MCF 10A (cell line): ENCODE results near the gene KIF3A. TPM values are rescaled to one million over a fixed set of nuclear protein-coding genes. Genes with fewer than 3 reads are reported as not detected.

Source experiments
- BruUV-seq: library from RNA; stranded (reverse); fragments of 400-500 nt; replicated peaks from 2 replicates; lab custom pipeline; 2021; lab: Mats Ljungman, UMichigan
- CTCF ChIA-PET: fragments of 300-600 bp; sonication (Branson Sonifier 250); formaldehyde crosslinking; extraction: SDS; loops from one replicate; lab custom pipeline; 2021; ENCODE audit warnings: antibody characterized with exemption, inconsistent platforms; lab: Yijun Ruan, JAX
- POLR2A ChIA-PET: fragments of 300-600, 350-650 bp; sonication (Branson Sonifier 250); formaldehyde crosslinking; extraction: SDS; loops from one replicate; lab custom pipeline; 2020; ENCODE audit warnings: antibody characterized with exemption, inconsistent platforms; lab: Yijun Ruan, JAX
- DNase-seq: peaks from one replicate; pipeline ENCODE4 v3.0.0-alpha.2; 2018; ENCODE audit not compliant: unreplicated experiment
- H3K27ac Mint-ChIP-seq: one replicate; pipeline ENCODE4 v1.8.0; 2022; ENCODE audit warnings: mild to moderate bottlenecking, low read depth, mixed read lengths; ENCODE audit not compliant: unreplicated experiment
- H3K27me3 Mint-ChIP-seq: one replicate; pipeline ENCODE4 v1.8.0; 2022; ENCODE audit warnings: mixed read lengths; ENCODE audit not compliant: insufficient read depth, unreplicated experiment
- H3K36me3 Mint-ChIP-seq: one replicate; pipeline ENCODE4 v1.8.0; 2022; ENCODE audit warnings: mild to moderate bottlenecking, moderate library complexity, mixed read lengths; ENCODE audit not compliant: insufficient read depth, unreplicated experiment
- H3K4me1 Mint-ChIP-seq: one replicate; pipeline ENCODE4 v1.8.0; 2022; ENCODE audit warnings: mixed read lengths; ENCODE audit not compliant: insufficient read depth, unreplicated experiment
- H3K4me3 Mint-ChIP-seq: one replicate; pipeline ENCODE4 v1.8.0; 2022; ENCODE audit warnings: mild to moderate bottlenecking, moderate library complexity, mixed read lengths; ENCODE audit not compliant: unreplicated experiment
- H3K9me3 Mint-ChIP-seq: one replicate; pipeline ENCODE4 v1.8.0; 2022; ENCODE audit warnings: mixed read lengths; ENCODE audit not compliant: unreplicated experiment
- intact Hi-C: fragments of 100-400 bp; cut with micrococcal nuclease; formaldehyde crosslinking; loops from 2 replicates; pipeline ENCODE4 v1.14.1; 2022
- total RNA-seq: library from RNA; stranded (reverse); gene quantifications from 2 replicates; pipeline ENCODE4 v1.2.3, GENCODE V29; 2022
- TF ChIP-seq, protein P1 (sequence below): fragments of 200-600 bp; IDR thresholded peaks from one replicate; pipeline ENCODE4 v1.8.0; 2022; ENCODE audit warnings: antibody characterized with exemption, mild to moderate bottlenecking; ENCODE audit not compliant: unreplicated experiment

Gene KIF3A
- total RNA-seq, 1 experiment from 2014 or later, result 23.9 TPM

DNA sequence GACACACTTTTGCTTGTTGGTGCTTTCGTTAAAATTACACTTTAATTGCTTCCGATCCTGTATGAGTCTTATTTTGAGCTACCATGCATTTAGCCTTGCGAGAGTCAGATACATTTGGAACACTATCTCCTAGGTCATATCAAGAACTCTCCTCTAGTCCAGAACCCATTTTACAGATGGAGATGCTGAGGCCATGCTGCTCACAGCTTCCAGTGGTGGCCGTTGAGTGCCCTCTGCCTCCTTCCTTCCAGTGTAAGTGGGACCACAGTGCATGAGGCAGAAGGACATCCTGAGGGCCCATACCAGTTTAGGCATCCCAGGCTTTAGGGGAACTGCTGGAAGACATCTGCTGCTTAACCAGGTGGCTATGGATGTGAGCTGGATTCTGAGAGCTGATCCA lies 16.8 kb upstream of the KIF3A start:
- no peaks in the 10 kb centered on the region for H3K4me1 Mint-ChIP-seq
- CTCF ChIA-PET, result interaction anchor here (0.6 to 4.4 kb wide), 7 partner anchors 15 to 671 kb away, joined by 3 to 34 read pairs (median 4); no protein-coding TSS in a partner anchor
- H3K27ac Mint-ChIP-seq, result no peak overlapping the region
- H3K4me3 Mint-ChIP-seq, result no peak overlapping the region
- H3K9me3 Mint-ChIP-seq, result no peaks in the 10 kb centered on the region
- TF ChIP-seq, protein P1, sequence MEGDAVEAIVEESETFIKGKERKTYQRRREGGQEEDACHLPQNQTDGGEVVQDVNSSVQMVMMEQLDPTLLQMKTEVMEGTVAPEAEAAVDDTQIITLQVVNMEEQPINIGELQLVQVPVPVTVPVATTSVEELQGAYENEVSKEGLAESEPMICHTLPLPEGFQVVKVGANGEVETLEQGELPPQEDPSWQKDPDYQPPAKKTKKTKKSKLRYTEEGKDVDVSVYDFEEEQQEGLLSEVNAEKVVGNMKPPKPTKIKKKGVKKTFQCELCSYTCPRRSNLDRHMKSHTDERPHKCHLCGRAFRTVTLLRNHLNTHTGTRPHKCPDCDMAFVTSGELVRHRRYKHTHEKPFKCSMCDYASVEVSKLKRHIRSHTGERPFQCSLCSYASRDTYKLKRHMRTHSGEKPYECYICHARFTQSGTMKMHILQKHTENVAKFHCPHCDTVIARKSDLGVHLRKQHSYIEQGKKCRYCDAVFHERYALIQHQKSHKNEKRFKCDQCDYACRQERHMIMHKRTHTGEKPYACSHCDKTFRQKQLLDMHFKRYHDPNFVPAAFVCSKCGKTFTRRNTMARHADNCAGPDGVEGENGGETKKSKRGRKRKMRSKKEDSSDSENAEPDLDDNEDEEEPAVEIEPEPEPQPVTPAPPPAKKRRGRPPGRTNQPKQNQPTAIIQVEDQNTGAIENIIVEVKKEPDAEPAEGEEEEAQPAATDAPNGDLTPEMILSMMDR, result no peak
- no peak for DNase-seq
- POLR2A ChIA-PET, result interaction anchor here (0.6 to 2.7 kb wide), 3 partner anchors 17 to 106 kb away, joined by 3 to 11 read pairs (median 7); partner anchors contain the start of genes KIF3A and SEPTIN8
- H3K36me3 Mint-ChIP-seq, result no peaks in the 10 kb centered on the region
- BruUV-seq, result no TSS peak
- H3K27me3 Mint-ChIP-seq, result no peaks in the 10 kb centered on the region
- intact Hi-C loops, result no loop called here

DNA sequence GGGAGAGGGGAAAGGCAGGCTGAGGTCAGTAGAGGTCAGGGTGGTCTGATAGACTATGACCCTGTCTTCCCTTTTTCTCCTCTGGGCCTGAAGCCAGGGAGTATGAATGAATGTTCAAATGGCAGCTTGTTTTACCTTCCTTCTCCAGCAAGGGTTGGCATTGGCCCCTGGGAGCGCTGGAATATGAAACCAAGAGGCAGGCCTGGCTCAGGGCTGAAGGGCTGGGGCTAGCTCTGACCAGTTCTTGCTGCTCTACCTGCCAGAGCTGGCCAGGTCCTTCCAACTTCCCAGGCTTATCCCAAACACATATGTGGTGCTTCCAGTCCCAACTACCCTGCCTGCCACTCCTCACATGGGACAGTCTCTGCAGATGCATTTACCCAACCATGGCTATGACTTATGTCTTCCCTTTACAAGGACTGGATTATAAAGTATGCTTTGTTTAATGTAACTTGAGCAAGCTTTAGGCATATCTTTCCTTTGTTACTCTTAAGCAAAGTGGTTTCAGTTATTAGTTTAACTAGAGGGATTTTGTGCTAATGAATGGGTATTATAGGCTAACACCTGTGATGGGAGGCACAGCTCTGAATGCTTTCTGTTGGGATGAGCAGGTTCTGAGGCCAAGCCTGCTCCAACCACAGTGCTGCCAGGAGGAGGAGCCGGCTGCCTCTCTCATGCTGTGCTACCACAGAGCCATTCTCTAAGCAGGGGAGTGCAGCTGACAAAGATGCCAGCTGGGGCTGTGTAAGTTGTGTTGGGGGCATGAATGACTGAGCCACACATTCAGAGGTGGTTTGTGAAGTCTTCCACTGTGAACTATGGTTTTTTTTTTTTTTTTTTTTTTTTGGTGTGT lies 16.0 kb upstream of the KIF3A start:
- POLR2A ChIA-PET, result interaction anchor here (0.6 to 2.7 kb wide), 3 partner anchors 16 to 95 kb away, joined by 3 to 11 read pairs (median 4); partner anchors contain the start of genes IL13, KIF3A and SEPTIN8
- Mint-ChIP-seq H3K4me3 (no peak overlapping the region), H3K36me3 (no peaks in the 10 kb centered on the region), H3K27ac (no peak overlapping the region), H3K4me1 (no peaks in the 10 kb centered on the region), H3K9me3 (no peaks in the 10 kb centered on the region), H3K27me3 (no peaks in the 10 kb centered on the region)
- TF ChIP-seq, protein P1, result peak; percentile 16
- DNase-seq, result peak; percentile 37
- CTCF ChIA-PET, result interaction anchor here (0.9 to 4.4 kb wide), 3 partner anchors 25 to 135 kb away, joined by 4 to 34 read pairs (median 4); no protein-coding TSS in a partner anchor
- no TSS peak for BruUV-seq
- intact Hi-C loops, result no loop called here

DNA sequence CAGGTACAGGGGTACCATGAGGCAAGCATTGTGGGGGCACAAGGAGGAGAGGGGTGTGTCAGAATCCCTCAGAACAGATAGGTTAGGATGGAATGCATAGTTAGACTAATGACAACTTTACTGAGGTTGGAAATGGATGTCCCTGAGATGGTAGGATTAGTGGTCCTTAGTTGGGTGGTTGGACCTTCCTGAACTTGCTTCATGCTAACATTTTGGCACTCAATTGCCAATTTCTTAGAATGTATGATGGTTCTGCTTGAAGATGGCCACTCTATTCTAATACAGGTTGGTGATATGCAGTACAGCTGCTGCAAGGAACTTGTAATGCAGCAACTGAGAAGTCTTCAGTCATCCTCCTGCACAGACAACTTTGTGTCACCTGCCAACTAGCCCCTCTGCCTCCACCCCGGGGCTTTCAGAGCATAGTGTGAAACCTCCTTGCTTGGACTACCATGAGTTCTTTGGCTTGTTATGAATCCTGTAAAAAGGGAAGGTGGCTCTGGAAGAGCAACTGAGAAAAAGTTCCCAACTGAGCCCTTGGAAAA lies 15.3 kb upstream of the KIF3A start:
- Mint-ChIP-seq H3K9me3 (no peaks in the 10 kb centered on the region), H3K4me1 (no peaks in the 10 kb centered on the region), H3K4me3 (no peak overlapping the region), H3K36me3 (no peaks in the 10 kb centered on the region), H3K27ac (no peak overlapping the region), H3K27me3 (no peaks in the 10 kb centered on the region)
- intact Hi-C loops, result no loop called here
- TF ChIP-seq, protein P1, result no peak
- CTCF ChIA-PET, result interaction anchor here (0.6 to 4.4 kb wide), 5 partner anchors 15 to 167 kb away, joined by 3 to 34 read pairs (median 4); partner anchors contain the start of gene KIF3A
- BruUV-seq, result no TSS peak
- POLR2A ChIA-PET, result interaction anchor here (0.6 to 3.8 kb wide), 3 partner anchors 15 to 95 kb away, joined by 3 to 10 read pairs (median 4); partner anchors contain the start of genes IL13 and KIF3A
- no peak for DNase-seq
